Retinal pigment epithelial cell (primary cell): Measurements from ENCODE around the gene ZNF407.
A peak's percentile ranks its signal among the peaks of the same experiment; 100 is the strongest.

Experiments used
- DNase-seq: peaks from one replicate; pipeline ENCODE4 v3.0.0-alpha.2; 2010; ENCODE audit warnings: low read depth
- H3K4me3 ChIP-seq: 2 replicates; pipeline ENCODE4 v1.5.1; 2011; ENCODE audit warnings: mild to moderate bottlenecking, low read length, control low read depth, moderate library complexity
- CTCF ChIP-seq: conservative IDR thresholded peaks from 2 replicates; pipeline ENCODE4 v1.5.1; 2011; ENCODE audit warnings: low read depth, low read length, control low read depth, inconsistent platforms

The ZNF407 gene

GRCh38 chr18:74989134-74989533 is 391.5 kb downstream of the ZNF407 start:
- H3K4me3 ChIP-seq, result no peak overlapping the region
- no peak for DNase-seq
- no peak for TF ChIP-seq CTCF

- no peak overlapping the region for H3K4me3 ChIP-seq
- no peak for TF ChIP-seq CTCF
- DNase-seq, result no peak
These were observed 393.0 kb downstream of the ZNF407 start for GRCh38 chr18:74990563-74991081.

- no peak for TF ChIP-seq CTCF
- peak; percentile 28 for DNase-seq
- no peak overlapping the region for H3K4me3 ChIP-seq
These were observed 397.1 kb downstream of the ZNF407 start for GRCh38 chr18:74994502-74995418.

- TF ChIP-seq CTCF, result no peak
- no peak overlapping the region for H3K4me3 ChIP-seq
- DNase-seq, result no peak
These were observed 397.7 kb downstream of the ZNF407 start for GRCh38 chr18:74995419-74995736.

- no peak overlapping the region for H3K4me3 ChIP-seq
- no peak for DNase-seq
- TF ChIP-seq CTCF, result no peak
These were observed 398.4 kb downstream of the ZNF407 start for GRCh38 chr18:74996055-74996454.

GRCh38 chr18:74996996-74997395 is 399.3 kb downstream of the ZNF407 start:
- no peak for DNase-seq
- H3K4me3 ChIP-seq, result no peak overlapping the region
- TF ChIP-seq CTCF, result no peak

GRCh38 chr18:75000920-75001319 is 403.2 kb downstream of the ZNF407 start:
- TF ChIP-seq CTCF, result no peak
- no peak for DNase-seq
- H3K4me3 ChIP-seq, result no peak overlapping the region
